Measurements from ENCODE around the gene KLF9. TPM values are rescaled to one million over a fixed set of nuclear protein-coding genes. Genes with fewer than 3 reads are reported as not detected.

KLF9 gene
- total and polyA plus RNA-seq, 9 of the 15 experiments (the other 6 are each of a cell fraction or from before 2014, with no cell fraction given) = 3.3 to 11.9 (median 6.9) TPM

DNA sequence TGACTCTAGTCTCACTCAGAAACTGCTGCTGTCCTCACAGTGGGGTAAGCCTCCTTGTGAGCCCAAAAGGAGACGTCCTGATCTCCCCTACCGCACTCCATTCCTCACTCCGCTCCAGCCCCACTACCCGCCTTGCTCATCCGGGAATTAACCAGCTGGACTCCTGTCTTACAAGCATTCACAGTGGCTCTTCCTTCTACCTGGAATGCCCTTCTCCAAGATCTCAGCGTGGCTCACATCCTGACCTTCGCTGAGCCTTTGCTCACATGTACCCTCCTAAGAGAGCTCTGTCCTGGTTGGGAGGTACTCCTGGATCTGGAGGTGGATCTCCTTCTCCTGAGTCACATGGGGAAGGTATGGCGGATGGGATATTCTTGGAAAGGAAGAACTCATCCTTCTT lies 10.7 kb upstream of the KLF9 start:
- Histone ChIP-seq H3K4me3 (no peak overlapping the region), H3K9me1 (ENCODE audit: control insufficient read depth, insufficient read depth, low read length) (no peaks in the 10 kb centered on the region), H3K9ac (ENCODE audit: insufficient read depth in 1 of 2, low read depth in 2 of 2, low read length in 2 of 2) (peak overlapping the region in 1 of 2 experiments; percentile 45; a peak in 1 of 4 replicates), H4K20me1 (replicated peaks; ENCODE audit: control insufficient read depth, insufficient read depth, low read length) (no peaks in the 10 kb centered on the region), H3K36me3 (ENCODE audit: control insufficient read depth, insufficient read depth, low read length) (no peaks in the 10 kb centered on the region), H3K4me2 (ENCODE audit: insufficient read depth, low read length) (no peak overlapping the region), H3K9me3 (replicated peaks; ENCODE audit: control insufficient read depth, insufficient read depth, low read depth, low read length) (no peaks in the 10 kb centered on the region), H3K4me1 (replicated peaks in 1 of 2; ENCODE audit: control insufficient read depth in 2 of 2, insufficient read depth in 2 of 2, low read length in 2 of 2) (peaks cover 13 to 19% of the 10 kb centered on the region in 2 experiments; a peak in 4 of 5 replicates), H2AFZ (ENCODE audit: low read depth, low read length) (no peak overlapping the region), H3K27me3 (ENCODE audit: control insufficient read depth in 2 of 2, insufficient read depth in 2 of 2, low read length in 2 of 2) (no peaks in the 10 kb centered on the region), H3K27ac (ENCODE audit: extremely low read depth, low read depth, low read length) (no peak overlapping the region), H3K79me2 (ENCODE audit: control insufficient read depth, insufficient read depth, low read length) (no peaks in the 10 kb centered on the region)
- no peak for DNase-seq (ENCODE audit: extremely low read depth in 1 of 4, low spot score in 3 of 4)
- POLR2A ChIA-PET = interaction anchor here (0.6 kb wide), 1 partner anchor 340 kb away, joined by 4 read pairs; no protein-coding TSS in a partner anchor
- in situ Hi-C loops (cut with MboI) (no loop called here), intact Hi-C loops (cut with micrococcal nuclease) (no loop called here)
- CTCF ChIA-PET (ENCODE audit: low intra/inter-chr PET ratio) = no interaction called here
- no peak for ATAC-seq
- no peak for TF ChIP-seq ZBED1 (IDR thresholded peaks at IDR 0.05)
- no peak for FAIRE-seq
- 67% methylated on average over 6 of the region's 8 CpGs for WGBS (ENCODE audit: insufficient coverage, low coverage, missing lambda C conversion rate)
- no TSS peak for BruUV-seq (replicated peaks)

GRCh38 chr9:70422371-70423043 lies 8.1 kb upstream of the KLF9 start:
- ATAC-seq (no peak), DNase-seq (ENCODE audit: extremely low read depth in 1 of 4, low spot score in 3 of 4) (no peak), FAIRE-seq (peak; percentile 51)
- Histone ChIP-seq H4K20me1 (replicated peaks; ENCODE audit: control insufficient read depth, insufficient read depth, low read length) (no peaks in the 10 kb centered on the region), H3K79me2 (ENCODE audit: control insufficient read depth, insufficient read depth, low read length) (no peaks in the 10 kb centered on the region), H3K9ac (ENCODE audit: insufficient read depth in 1 of 2, low read depth in 2 of 2, low read length in 2 of 2) (0 out of 4 replicates have a peak overlapping the region, but pooled peaks of 1 of the 2 experiments have one; percentile 16), H3K27ac (ENCODE audit: extremely low read depth, low read depth, low read length) (no peak overlapping the region), H3K4me2 (ENCODE audit: insufficient read depth, low read length) (no peak overlapping the region; the same call in 1 of the 2 replicates), H3K4me1 (replicated peaks in 1 of 2; ENCODE audit: control insufficient read depth in 2 of 2, insufficient read depth in 2 of 2, low read length in 2 of 2) (peaks cover 19 to 34% of the 10 kb centered on the region in 2 experiments; a peak in 4 of 5 replicates), H3K27me3 (ENCODE audit: control insufficient read depth in 2 of 2, insufficient read depth in 2 of 2, low read length in 2 of 2) (no peaks in the 10 kb centered on the region), H3K9me1 (ENCODE audit: control insufficient read depth, insufficient read depth, low read length) (no peaks in the 10 kb centered on the region), H3K4me3 (no peak overlapping the region), H3K9me3 (replicated peaks; ENCODE audit: control insufficient read depth, insufficient read depth, low read depth, low read length) (no peaks in the 10 kb centered on the region), H3K36me3 (ENCODE audit: control insufficient read depth, insufficient read depth, low read length) (no peaks in the 10 kb centered on the region), H2AFZ (ENCODE audit: low read depth, low read length) (peak overlapping the region; percentile 43; the same call in 1 of the 2 replicates)
- no TSS peak for BruUV-seq (replicated peaks)
- 25% methylated on average over 6 of the region's 6 CpGs for WGBS (ENCODE audit: insufficient coverage, low coverage, missing lambda C conversion rate)
- intact Hi-C loops (cut with micrococcal nuclease) (no loop called here), in situ Hi-C loops (cut with MboI) (no loop called here)
- ChIA-PET POLR2A (interaction anchor here (0.7 to 5.2 kb wide), 4 partner anchors 13 to 193 kb away, joined by 3 to 38 read pairs (median 3); no protein-coding TSS in a partner anchor), CTCF (ENCODE audit: low intra/inter-chr PET ratio) (no interaction called here)
- TF ChIP-seq ZNF134 (CRISPR knock-in tag; conservative IDR thresholded peaks at IDR 0.05) (no peak), SMARCE1 (IDR thresholded peaks at IDR 0.05) (no peak), U2AF1 (optimal IDR thresholded peaks at IDR 0.05; ENCODE audit: low read depth, low read length) (no peak), MBD1 (CRISPR knock-in tag; IDR thresholded peaks at IDR 0.05) (no peak), MEIS2 (IDR thresholded peaks at IDR 0.05; ENCODE audit: partially characterized antibody) (peak; percentile 60), ADNP (tag; IDR thresholded peaks at IDR 0.05) (no peak), PBX2 (CRISPR knock-in tag; IDR thresholded peaks at IDR 0.05; ENCODE audit: low read depth) (no peak), PBX2 (tag; conservative IDR thresholded peaks at IDR 0.05; ENCODE audit: low read depth) (peak; percentile 65; the same call in 1 of the 2 replicates), KDM5B (IDR thresholded peaks at IDR 0.05; ENCODE audit: insufficient replicate concordance, low read depth, low read length) (no peak), STAT5A (IDR thresholded peaks at IDR 0.05; ENCODE audit: borderline replicate concordance, low read length) (no peak)
